IPS-18c (cell line): ENCODE results near the gene FBXO42.
"Not testable (repeated sequence)": the region's sequence is repeated elsewhere in the genome, so short reads cannot be mapped to it uniquely, and the experiment has no call there.

Source experiments
- H3K4me3 ChIP-seq: 2 replicates; pipeline ENCODE4 v1.7.0; 2013; ENCODE audit warnings: low read depth, mild to moderate bottlenecking, low read length, moderate library complexity; ENCODE audit not compliant: insufficient read depth
- H3K9me3 ChIP-seq: one replicate; pipeline ENCODE4 v1.6.1; 2013; ENCODE audit warnings: mild to moderate bottlenecking, low read length, moderate library complexity; ENCODE audit not compliant: control insufficient read depth, insufficient read depth

The FBXO42 gene

DNA sequence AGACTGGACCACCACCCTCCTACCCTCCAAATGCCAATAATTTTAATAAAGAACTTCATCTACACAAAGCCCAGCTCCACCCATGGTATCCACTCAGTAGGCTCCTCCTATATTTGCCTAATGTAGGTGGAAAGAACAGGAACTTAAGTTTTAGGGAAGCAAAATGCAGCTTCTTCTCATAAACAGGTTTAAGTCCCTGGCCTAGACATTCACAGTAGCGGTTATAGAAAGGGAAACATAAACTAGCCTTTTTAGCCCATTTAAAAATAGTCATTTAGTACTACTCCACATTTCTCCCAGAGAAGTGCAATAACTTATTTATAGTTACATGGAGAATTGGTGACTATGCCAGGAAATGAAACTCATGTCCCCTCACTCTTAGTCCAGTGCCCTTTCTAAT lies 58.7 kb downstream of the FBXO42 start:
- peaks cover 3% of the 10 kb centered on the region for H3K9me3 ChIP-seq
- no peak overlapping the region for H3K4me3 ChIP-seq

GRCh38 chr1:16292739-16293138 lies 59.5 kb downstream of the FBXO42 start:
- Histone ChIP-seq H3K9me3 (peaks cover 3% of the 10 kb centered on the region), H3K4me3 (no peak overlapping the region)

DNA sequence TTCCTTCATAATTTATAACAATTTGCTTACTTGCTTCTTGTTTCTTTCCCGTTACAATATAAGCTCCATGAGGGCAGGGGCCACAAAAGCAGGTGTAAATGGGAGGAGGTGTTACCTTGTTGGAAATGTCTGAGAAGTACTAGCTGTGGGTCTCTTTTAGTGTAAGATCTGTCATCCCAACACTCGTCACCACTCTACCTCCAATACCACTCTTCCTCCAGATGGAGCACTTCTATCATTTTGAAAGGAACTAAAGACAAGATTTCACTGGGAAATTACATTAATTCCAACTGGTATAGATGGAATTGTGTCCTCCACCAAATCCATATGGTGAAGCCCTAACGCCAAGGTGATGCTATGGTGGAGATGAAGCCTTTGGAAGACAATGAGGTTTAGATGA lies 62.3 kb downstream of the FBXO42 start:
- H3K4me3 ChIP-seq: no peak overlapping the region
- H3K9me3 ChIP-seq: peaks cover 3% of the 10 kb centered on the region

DNA sequence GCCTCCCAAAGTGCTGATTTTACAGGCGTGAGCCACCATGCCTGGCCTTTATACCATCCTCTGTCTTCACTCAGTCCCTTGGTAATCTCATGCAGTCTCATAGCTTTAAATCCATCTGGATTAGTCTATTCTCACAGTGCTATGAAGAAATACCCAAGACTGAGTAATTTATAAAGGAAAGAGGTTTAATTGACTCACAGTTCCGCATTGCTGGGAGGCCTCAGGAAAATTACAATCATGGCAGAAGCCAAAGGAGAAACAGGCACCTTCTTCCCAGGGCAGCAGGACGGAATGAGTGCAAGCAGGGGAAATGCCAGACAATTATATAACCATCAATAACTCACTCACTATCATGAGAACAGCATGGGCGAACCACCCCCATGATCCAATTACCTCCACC lies 66.2 kb downstream of the FBXO42 start:
- no peak overlapping the region for H3K4me3 ChIP-seq

GRCh38 chr1:16281765-16282164 lies 70.5 kb downstream of the FBXO42 start:
- no peaks in the 10 kb centered on the region for H3K9me3 ChIP-seq
- no peak overlapping the region for H3K4me3 ChIP-seq

More for the DNA sequence above, 66.2 kb downstream of the FBXO42 start:
- peaks cover 3% of the 10 kb centered on the region for H3K9me3 ChIP-seq

DNA sequence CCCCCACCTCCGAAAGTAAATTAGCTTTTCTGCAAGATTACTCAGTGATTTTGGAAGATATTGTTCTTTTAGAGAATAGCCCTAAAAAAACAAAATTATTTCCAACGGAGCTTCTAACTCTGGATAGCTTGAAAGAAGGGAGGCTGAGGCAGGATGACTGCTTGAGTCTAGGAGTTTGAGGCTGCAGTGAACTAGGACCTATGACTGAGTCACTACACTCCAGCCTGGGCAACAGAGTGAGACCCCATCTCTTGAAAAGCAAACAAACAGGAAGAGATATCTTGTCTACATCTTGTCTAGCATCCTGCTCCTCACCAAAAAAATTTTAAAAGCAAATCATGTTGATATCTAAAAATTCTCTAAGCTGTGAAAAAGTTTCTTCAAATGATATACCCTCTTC lies 73.1 kb downstream of the FBXO42 start:
- H3K9me3 ChIP-seq: no peaks in the 10 kb centered on the region
- H3K4me3 ChIP-seq: no peak overlapping the region

- H3K4me3 ChIP-seq: no peak overlapping the region
- no peaks in the 10 kb centered on the region for H3K9me3 ChIP-seq
Observed at GRCh38 chr1:16276302-16277030, 75.8 kb downstream of the FBXO42 start.

DNA sequence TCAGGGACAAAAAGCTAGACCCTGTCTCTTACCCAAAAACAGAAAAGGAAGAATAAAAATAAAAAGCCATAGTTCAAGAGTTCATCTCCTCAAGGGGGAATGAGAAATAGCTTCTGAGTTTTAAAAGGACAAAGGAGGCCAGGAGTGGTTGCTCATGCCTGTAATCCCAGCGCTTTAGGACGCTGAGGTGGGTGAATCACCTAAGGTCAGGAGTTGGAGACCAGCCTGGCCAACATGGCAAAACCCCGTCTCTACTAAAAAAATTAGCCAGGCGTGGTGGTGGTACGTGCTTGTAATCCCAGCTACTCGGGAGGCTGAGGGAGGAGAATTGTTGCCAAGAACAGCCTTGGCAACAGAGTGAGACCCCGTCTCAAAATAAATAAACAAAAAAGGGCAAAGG lies 76.7 kb downstream of the FBXO42 start:
- H3K9me3 ChIP-seq: no peaks in the 10 kb centered on the region
- H3K4me3 ChIP-seq: no peak overlapping the region

DNA sequence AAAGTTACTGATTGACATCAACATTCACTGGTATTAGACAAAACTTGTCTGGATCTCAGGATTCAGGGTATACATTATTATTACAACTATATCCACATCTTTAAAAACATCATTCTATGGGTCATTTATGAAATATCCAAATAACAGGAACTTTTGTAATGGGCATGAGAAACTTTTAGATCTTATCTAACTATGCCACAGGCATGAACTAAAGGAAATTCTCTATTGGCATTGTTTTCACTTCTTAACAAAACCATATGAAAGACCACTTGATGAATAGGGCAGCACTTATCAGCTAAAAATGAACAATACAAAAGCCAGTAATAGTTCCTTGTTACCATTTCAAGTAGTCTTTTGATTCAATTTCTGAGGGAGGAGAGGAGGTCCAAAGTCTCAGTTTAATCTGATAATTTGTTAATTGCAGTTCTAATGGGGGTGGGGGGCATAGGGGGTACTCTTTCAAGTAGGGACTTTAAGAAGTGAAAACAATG lies 84.5 kb downstream of the FBXO42 start:
- no peak overlapping the region for H3K4me3 ChIP-seq
- H3K9me3 ChIP-seq: no peaks in the 10 kb centered on the region

- H3K4me3 ChIP-seq: no peak overlapping the region
- no peaks in the 10 kb centered on the region for H3K9me3 ChIP-seq
Observed at GRCh38 chr1:16266411-16267118, 85.7 kb downstream of the FBXO42 start.

DNA sequence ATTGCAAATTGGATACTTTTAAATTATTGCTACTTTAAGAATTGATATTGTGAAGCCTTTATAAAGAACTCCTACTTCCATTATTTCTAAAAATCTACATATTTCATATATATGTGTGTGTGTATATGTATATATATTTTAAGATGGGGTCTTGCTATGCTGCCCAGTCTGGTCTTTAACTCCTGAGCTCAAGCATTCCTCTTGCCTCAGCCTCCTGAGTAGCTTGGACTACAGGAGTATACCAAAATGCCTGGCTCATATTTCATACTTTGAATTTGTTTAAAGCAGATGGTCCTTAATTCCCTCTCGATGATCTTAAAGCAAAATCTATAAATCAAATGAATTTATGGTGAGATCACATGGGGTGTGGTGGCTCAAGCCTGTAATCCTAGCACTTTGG lies 90.2 kb downstream of the FBXO42 start:
- no peaks in the 10 kb centered on the region for H3K9me3 ChIP-seq
- H3K4me3 ChIP-seq: no peak overlapping the region

DNA sequence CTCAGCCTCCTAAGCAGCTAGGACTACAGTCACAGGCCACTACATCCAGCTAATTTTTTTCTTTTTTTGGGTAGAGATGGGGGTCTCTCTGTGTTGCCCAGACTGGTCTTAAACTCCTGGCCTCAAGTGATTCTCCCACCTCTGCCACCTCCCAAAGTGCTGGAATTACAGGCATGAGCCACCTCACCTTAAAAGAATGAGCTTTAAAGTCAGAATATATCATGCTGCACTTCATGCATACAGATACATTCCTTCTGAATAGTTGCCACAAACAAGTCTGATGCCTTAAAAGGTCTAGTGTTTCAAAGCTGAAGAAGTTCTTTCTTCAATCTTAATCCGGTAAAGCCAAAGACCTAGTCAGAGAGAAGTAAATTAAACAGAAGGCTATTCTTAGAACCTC lies 91.5 kb downstream of the FBXO42 start:
- Histone ChIP-seq H3K9me3 (no peaks in the 10 kb centered on the region), H3K4me3 (no peak overlapping the region)

DNA sequence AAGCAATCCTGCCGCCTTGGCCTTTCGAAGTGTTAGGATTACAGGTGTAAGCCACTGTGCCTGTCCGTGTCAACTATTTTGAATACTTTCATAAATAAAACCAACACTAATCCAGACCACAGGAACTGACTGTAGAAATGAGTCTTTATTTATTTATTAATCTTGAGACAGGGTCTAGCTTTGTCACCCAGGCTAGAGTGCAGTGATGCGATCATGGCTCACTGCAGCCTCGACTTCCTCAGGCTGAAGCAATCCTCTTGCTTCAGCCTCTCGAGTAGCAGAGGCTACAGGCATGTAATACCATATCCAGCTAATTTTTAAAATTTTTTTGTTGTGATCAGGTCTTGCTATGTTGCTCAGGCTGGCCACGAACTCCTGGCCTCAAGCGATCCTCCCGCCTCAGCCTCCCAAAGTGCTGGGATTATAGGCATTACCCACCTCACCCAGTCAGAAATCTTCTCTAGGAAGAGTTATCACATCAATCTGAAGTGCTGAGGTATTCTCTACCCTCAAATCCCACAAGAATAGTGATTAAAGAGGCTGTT lies 93.6 kb downstream of the FBXO42 start:
- no peaks in the 10 kb centered on the region for H3K9me3 ChIP-seq
- no peak overlapping the region for H3K4me3 ChIP-seq

DNA sequence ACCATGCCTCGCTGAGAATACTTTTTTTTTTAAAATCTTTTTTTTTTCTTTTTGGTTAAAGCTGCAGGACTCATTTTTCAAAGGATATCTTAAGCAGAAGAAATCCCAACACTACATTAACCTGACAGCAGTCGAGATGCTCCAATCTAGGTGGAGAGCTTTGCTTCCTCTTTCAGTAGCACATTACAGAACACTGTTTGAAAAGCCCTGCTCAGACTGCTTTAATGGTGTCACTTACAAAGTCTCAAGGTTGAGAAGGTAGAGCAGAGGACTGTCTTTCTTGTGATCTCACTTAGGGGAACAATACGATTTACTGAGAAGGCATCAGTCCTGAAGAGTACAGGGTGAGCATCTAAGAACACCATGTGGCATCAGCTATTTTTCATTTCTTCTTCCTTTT lies 94.3 kb downstream of the FBXO42 start:
- Histone ChIP-seq H3K4me3 (no peak overlapping the region), H3K9me3 (no peaks in the 10 kb centered on the region)

GRCh38 chr1:16257556-16257955 lies 94.7 kb downstream of the FBXO42 start:
- H3K4me3 ChIP-seq, H3K9me3 ChIP-seq: not testable (repeated sequence)

GRCh38 chr1:16256478-16256877 lies 95.8 kb downstream of the FBXO42 start:
- Histone ChIP-seq H3K4me3 (no peak overlapping the region), H3K9me3 (no peaks in the 10 kb centered on the region)

DNA sequence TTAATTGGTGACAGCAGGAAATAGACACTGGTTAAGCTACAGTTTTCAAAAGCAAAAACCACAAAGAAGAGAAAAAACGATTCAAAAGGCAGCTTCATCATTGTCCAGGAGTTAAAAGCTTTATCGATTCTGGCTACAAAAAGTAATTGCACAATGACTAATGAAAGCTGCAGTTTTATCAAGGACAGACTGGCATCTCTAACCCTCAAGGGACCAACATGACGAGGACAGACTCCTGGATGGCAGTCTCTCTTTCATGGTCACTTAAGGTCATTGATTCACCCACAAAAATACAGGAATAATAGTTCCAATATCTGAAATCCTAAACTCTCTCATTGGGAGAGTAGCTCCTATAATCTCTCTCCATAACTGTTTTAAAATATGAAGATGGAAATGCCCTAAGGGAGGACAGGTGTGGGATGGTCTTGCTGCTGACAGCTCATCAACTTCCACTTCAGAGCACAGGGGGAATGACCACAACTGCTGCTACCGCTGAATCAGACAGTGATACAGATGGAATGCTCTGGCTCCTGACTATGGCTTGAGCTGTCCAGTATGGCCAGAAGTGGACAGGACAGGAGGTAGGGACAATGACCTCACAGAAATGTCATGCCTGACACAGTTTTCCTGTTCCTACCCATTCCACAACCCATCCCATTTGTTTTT lies 97.9 kb downstream of the FBXO42 start:
- H3K4me3 ChIP-seq: no peak overlapping the region
- H3K9me3 ChIP-seq: no peaks in the 10 kb centered on the region
